HEK293T (cell line): ENCODE measurements around the gene EIF2S1.
A peak's percentile ranks its signal among the peaks of the same experiment; 100 is the strongest.

Source experiments
- CTCF ChIA-PET: fragments of 350-600 bp; formaldehyde crosslinking; extraction: SDS; loops from one replicate; lab custom pipeline; 2021; ENCODE audit warnings: antibody characterized with exemption, inconsistent platforms; lab: Yijun Ruan, JAX
- POLR2A ChIA-PET: fragments of 350-600 bp; formaldehyde crosslinking; extraction: SDS; loops from one replicate; lab custom pipeline; 2020; ENCODE audit warnings: antibody characterized with exemption, inconsistent platforms; lab: Yijun Ruan, JAX
- DNase-seq: peaks from one replicate; pipeline ENCODE4 v3.0.0; 2012; ENCODE audit warnings: mixed read lengths; ENCODE audit errors: extremely low spot score
- ARNT ChIP-seq: fragments of 450-650 bp; IDR thresholded peaks from 2 replicates; pipeline ENCODE4 v1.6.1; 2017; ENCODE audit warnings: mild to moderate bottlenecking
- BHLHE40 ChIP-seq: fragments of 450-650 bp; IDR thresholded peaks from 2 replicates; pipeline ENCODE4 v1.6.1; 2016; ENCODE audit warnings: mild to moderate bottlenecking, moderate library complexity, borderline replicate concordance
- CTBP1 ChIP-seq: fragments of 450-650 bp; IDR thresholded peaks from 2 replicates; pipeline ENCODE4 v1.6.1; 2016; ENCODE audit warnings: borderline replicate concordance
- ELF4 ChIP-seq: fragments of 450-650 bp; IDR thresholded peaks from 2 replicates; pipeline ENCODE4 v1.6.1; 2017; ENCODE audit warnings: antibody characterized with exemption
- FOXA1 ChIP-seq: fragments of 450-650 bp; IDR thresholded peaks from 2 replicates; pipeline ENCODE4 v1.6.1; 2016; ENCODE audit warnings: mild to moderate bottlenecking
- FOXK2 ChIP-seq: fragments of 450-650 bp; IDR thresholded peaks from 2 replicates; pipeline ENCODE4 v1.6.1; 2016; ENCODE audit warnings: mild to moderate bottlenecking
- FOXM1 ChIP-seq: fragments of 450-650 bp; IDR thresholded peaks from 2 replicates; pipeline ENCODE4 v1.6.1; 2017; ENCODE audit warnings: mild to moderate bottlenecking, borderline replicate concordance
- HDGF ChIP-seq: fragments of 450-650 bp; IDR thresholded peaks from 2 replicates; pipeline ENCODE4 v1.6.1; 2017; ENCODE audit warnings: antibody characterized with exemption, borderline replicate concordance
- L3MBTL2 ChIP-seq: fragments of 450-650 bp; conservative IDR thresholded peaks from 2 replicates; pipeline ENCODE4 v1.6.1; 2016; ENCODE audit warnings: mild to moderate bottlenecking
- LEF1 ChIP-seq: fragments of 450-650 bp; IDR thresholded peaks from 2 replicates; pipeline ENCODE4 v1.6.1; 2017; ENCODE audit warnings: mild to moderate bottlenecking, borderline replicate concordance
- NFRKB ChIP-seq: fragments of 450-650 bp; IDR thresholded peaks from 2 replicates; pipeline ENCODE4 v1.6.1; 2016; ENCODE audit warnings: mild to moderate bottlenecking, moderate library complexity
- PKNOX1 ChIP-seq: fragments of 450-650 bp; IDR thresholded peaks from 2 replicates; pipeline ENCODE4 v1.6.1; 2016
- SP1 ChIP-seq: fragments of 450-650 bp; IDR thresholded peaks from 2 replicates; pipeline ENCODE4 v1.6.1; 2017
- SUZ12 ChIP-seq: fragments of 450-650 bp; IDR thresholded peaks from 2 replicates; pipeline ENCODE4 v1.6.1; 2016; ENCODE audit warnings: mild to moderate bottlenecking
- TARDBP ChIP-seq: fragments of 450-650 bp; IDR thresholded peaks from 2 replicates; pipeline ENCODE4 v1.6.1; 2016
- ZNF384 ChIP-seq: fragments of 450-650 bp; IDR thresholded peaks from 2 replicates; pipeline ENCODE4 v1.6.1; 2016

EIF2S1 gene

GRCh38 chr14:67357969-67358354 is 2.2 kb upstream of the EIF2S1 start:
- TF ChIP-seq FOXA1 (no peak), LEF1 (no peak), FOXK2 (no peak), CTBP1 (no peak), L3MBTL2 (no peak), ELF4 (no peak), HDGF (no peak), NFRKB (no peak), FOXM1 (no peak), SUZ12 (no peak)
- POLR2A ChIA-PET, result no interaction called here
- DNase-seq, result no peak
- CTCF ChIA-PET, result no interaction called here

DNA sequence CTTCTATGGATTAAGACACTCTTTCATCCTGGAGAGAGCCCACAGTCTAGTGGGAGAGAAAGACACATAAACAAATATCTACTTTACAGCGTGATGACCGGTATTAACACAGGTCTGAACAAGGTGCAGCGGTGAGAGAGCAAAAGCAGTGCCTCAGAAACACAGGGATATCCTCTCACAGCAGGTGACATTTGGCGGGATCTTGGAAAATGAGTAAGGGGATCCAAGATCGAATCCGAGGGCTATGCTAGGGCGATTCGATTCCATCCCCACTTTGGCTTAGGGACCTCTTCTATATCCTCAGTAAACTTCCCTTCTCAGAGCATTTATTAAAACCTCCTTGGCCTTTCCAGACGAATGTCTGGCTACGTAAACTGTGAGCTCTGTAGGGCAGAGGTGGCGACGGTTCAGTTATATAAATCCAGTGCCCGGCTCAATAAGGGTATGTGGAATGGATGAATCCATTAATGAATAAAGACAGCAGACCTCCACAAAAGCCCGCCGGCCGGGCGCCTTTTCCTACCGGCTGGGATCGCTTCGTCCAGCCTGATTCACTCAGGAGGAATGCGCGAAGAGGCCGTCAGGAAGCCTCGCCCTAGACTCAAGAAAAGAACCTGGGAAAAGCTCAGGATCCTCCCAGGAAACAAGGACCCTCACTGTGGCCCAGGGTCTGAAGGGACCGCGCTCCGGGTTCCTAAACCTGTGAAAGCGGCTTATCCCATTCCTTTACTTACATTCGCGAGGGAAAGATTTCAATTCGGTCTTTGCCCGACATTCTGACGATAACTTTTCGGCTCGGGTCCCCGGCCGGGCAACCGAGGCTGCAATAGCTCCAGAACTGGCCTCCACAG is 979 bp upstream of the EIF2S1 start:
- peak; percentile 17 for DNase-seq
- POLR2A ChIA-PET, result interaction anchor here (0.8 to 1.6 kb wide), 7 partner anchors 9 to 336 kb away, joined by 3 to 7 read pairs (median 3); partner anchors contain the start of gene RDH11
- TF ChIP-seq L3MBTL2 (no peak), FOXM1 (no peak), SUZ12 (no peak)
- CTCF ChIA-PET, result interaction anchor here (0.6 to 1.6 kb wide), 18 partner anchors 8 to 250 kb away, joined by 3 to 9 read pairs (median 4); no protein-coding TSS in a partner anchor

DNA sequence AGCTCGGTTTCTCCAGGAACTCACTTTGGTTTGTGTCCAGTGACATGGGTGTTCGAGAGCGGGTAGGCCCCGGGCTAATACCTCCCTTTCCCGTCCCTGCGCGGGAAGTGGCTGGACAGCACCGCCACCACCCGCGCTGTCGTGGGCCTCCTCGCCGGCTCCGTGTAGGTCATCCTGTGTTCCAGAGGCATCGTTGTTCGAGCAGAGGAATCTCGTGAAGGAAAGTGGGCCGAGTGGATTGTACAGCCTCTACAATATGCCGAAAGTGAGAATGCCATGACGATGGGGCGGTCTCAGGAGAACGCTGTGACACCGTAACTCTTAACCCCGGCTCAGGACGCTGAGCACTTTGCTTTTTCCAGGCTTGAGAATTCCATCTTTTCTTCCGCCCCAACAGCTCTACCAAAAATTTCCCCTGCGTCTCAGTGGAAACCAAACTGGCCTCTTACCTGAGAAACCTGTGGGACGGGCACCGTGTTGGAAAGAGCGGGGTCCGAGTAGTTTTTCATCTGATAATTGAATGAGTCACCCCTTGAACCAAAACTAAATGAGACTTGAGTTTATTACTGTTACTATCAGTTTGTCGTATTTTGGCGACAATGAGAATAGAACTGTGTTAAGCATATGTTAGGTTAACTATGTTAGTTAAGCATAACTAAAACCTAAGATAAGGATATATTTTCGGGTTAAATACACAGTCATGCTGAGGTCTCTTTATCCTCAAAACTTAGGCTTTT is 510 bp downstream of the EIF2S1 start:
- DNase-seq, result no peak
- POLR2A ChIA-PET, result interaction anchor here (0.6 to 1.6 kb wide), 6 partner anchors 8 to 335 kb away, joined by 3 to 5 read pairs (median 3); partner anchors contain the start of gene RDH11
- TF ChIP-seq ELF4, result no peak
- TF ChIP-seq HDGF, result no peak
- no peak for TF ChIP-seq L3MBTL2
- TF ChIP-seq CTBP1, result no peak
- no peak for TF ChIP-seq LEF1
- no peak for TF ChIP-seq ZNF384
- TF ChIP-seq TARDBP, result no peak
- TF ChIP-seq FOXA1, result no peak
- no peak for TF ChIP-seq FOXK2
- TF ChIP-seq NFRKB, result no peak
- no peak for TF ChIP-seq SUZ12
- no peak for TF ChIP-seq ARNT
- TF ChIP-seq FOXM1, result no peak
- CTCF ChIA-PET, result interaction anchor here (0.6 to 1.6 kb wide), 6 partner anchors 11 to 948 kb away, joined by 3 to 5 read pairs (median 4); no protein-coding TSS in a partner anchor

DNA sequence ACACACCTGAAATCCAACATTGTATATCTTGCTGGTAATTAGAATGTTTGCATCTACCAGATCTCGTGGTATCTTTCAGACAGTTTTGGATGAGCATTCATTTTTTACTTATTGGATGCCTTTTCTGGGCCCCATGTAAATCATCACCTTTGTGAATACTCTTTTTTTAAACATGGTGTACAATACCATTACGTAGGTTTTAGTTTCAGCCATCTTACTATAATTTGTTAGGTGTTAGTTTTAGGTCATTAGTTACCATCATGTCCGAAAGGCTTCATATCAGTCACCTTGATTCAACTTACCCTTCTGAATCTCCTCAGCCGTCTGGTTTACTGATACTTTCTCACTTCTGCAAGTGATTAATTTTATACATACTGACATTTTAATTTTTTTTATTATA is 5.3 kb downstream of the EIF2S1 start:
- CTCF ChIA-PET, result no interaction called here
- TF ChIP-seq SUZ12, result no peak
- no peak for TF ChIP-seq CTBP1
- no peak for TF ChIP-seq ELF4
- no peak for TF ChIP-seq FOXM1
- TF ChIP-seq PKNOX1, result no peak
- TF ChIP-seq SP1, result no peak
- TF ChIP-seq FOXK2, result no peak
- no peak for TF ChIP-seq NFRKB
- TF ChIP-seq TARDBP, result no peak
- no peak for TF ChIP-seq ZNF384
- no peak for TF ChIP-seq LEF1
- TF ChIP-seq BHLHE40, result no peak
- no peak for TF ChIP-seq HDGF
- no peak for TF ChIP-seq L3MBTL2
- TF ChIP-seq ARNT, result no peak
- TF ChIP-seq FOXA1, result no peak
- POLR2A ChIA-PET, result no interaction called here
- no peak for DNase-seq

DNA sequence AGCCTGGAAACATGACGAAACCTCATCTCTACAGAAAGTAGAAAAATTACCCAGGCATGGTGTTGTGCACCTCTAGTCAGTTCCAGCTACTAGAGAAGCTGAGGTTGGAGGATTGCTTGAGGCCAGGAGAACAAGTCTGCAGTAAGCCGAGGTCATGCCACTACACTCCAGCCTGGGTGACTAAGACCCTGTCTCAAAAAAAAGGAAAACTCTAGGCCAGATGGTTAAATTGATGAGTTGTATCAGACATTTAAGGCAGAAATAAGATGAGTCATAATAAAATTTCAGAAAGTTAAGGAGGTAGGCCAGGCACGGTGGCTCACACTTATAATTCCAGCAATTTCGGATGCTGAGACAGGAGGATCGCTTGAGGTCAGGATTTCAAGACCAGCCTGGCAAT is 10.7 kb downstream of the EIF2S1 start:
- TF ChIP-seq ARNT (no peak), BHLHE40 (no peak), L3MBTL2 (no peak), FOXM1 (no peak), NFRKB (no peak), FOXK2 (no peak), TARDBP (no peak), HDGF (no peak), ELF4 (no peak), ZNF384 (no peak), LEF1 (no peak), SUZ12 (no peak), SP1 (no peak), CTBP1 (no peak), FOXA1 (no peak), PKNOX1 (no peak)
- POLR2A ChIA-PET, result no interaction called here
- CTCF ChIA-PET, result no interaction called here
- DNase-seq, result no peak
